Endodermal cell (in vitro differentiated cells): ENCODE data around the gene SERF2. TPM values are rescaled to one million over a fixed set of nuclear protein-coding genes. Genes with fewer than 3 reads are reported as not detected.
"Not testable (repeated sequence)": the region's sequence is repeated elsewhere in the genome, so short reads cannot be mapped to it uniquely, and the experiment has no call there.

ENCODE experiments used
- DNase-seq: peaks from one replicate; pipeline ENCODE4 v3.0.0-alpha.2; 2017
- H3K27ac ChIP-seq: 2 replicates; pipeline ENCODE4 v1.5.1; 2013; ENCODE audit warnings: mild to moderate bottlenecking, low read depth, low read length, moderate library complexity
- H3K27me3 ChIP-seq: 2 replicates; pipeline ENCODE4 v1.6.1; 2013; ENCODE audit warnings: mild to moderate bottlenecking, low read length, moderate library complexity; ENCODE audit not compliant: insufficient read depth, control insufficient read depth, poor library complexity, severe bottlenecking
- H3K36me3 ChIP-seq: 2 replicates; pipeline ENCODE4 v1.7.0; 2013; ENCODE audit warnings: mild to moderate bottlenecking, low read length, moderate library complexity; ENCODE audit not compliant: control insufficient read depth, insufficient read depth
- H3K4me1 ChIP-seq: one replicate; pipeline ENCODE4 v1.7.0; 2013; ENCODE audit warnings: low read length; ENCODE audit not compliant: control insufficient read depth, insufficient read depth
- H3K4me3 ChIP-seq: 2 replicates; pipeline ENCODE4 v1.5.1; 2013; ENCODE audit warnings: mild to moderate bottlenecking, low read length, moderate library complexity
- H3K9ac ChIP-seq: 2 replicates; pipeline ENCODE4 v1.6.1; 2013; ENCODE audit warnings: mild to moderate bottlenecking, low read length, moderate library complexity; ENCODE audit not compliant: poor library complexity, severe bottlenecking; ENCODE audit errors: extremely low read depth
- H3K9me3 ChIP-seq: 2 replicates; pipeline ENCODE4 v1.6.1; 2013; ENCODE audit warnings: mild to moderate bottlenecking, low read length, moderate library complexity; ENCODE audit not compliant: control insufficient read depth
- H3K27ac Mint-ChIP-seq: 2 replicates; pipeline ENCODE4 v1.8.0; 2020; ENCODE audit warnings: mixed read lengths
- H3K27me3 Mint-ChIP-seq: 2 replicates; pipeline ENCODE4 v1.8.0; 2021; ENCODE audit warnings: mild to moderate bottlenecking, mixed read lengths; ENCODE audit not compliant: insufficient read depth
- H3K36me3 Mint-ChIP-seq: 2 replicates; pipeline ENCODE4 v1.8.0; 2020; ENCODE audit warnings: low read depth, mixed read lengths
- H3K4me1 Mint-ChIP-seq: 2 replicates; pipeline ENCODE4 v1.8.0; 2020; ENCODE audit warnings: mixed read lengths
- H3K4me3 Mint-ChIP-seq: 2 replicates; pipeline ENCODE4 v1.8.0; 2020; ENCODE audit warnings: mild to moderate bottlenecking, moderate library complexity, mixed read lengths
- H3K9me3 Mint-ChIP-seq: 2 replicates; pipeline ENCODE4 v1.8.0; 2020; ENCODE audit warnings: mild to moderate bottlenecking, mixed read lengths
- CTCF ChIP-seq: fragments of 200-600 bp; sonication (generic); conservative IDR thresholded peaks from 2 replicates; pipeline ENCODE4 v1.5.0; 2021; ENCODE audit warnings: antibody characterized with exemption, mild to moderate bottlenecking
- WGBS, 2 experiments: methylation state at CpG; one replicate each; pipeline versions ENCODE4 v1.1.5 to v1.1.7; 2013; ENCODE audit warnings: missing lambda C conversion rate in 2 of 2, mixed read lengths in 1 of 2; ENCODE audit not compliant: insufficient coverage in 1 of 2, insufficient read length in 1 of 2; 5-methylcytosine and 5-hydroxymethylcytosine counted together
- long read RNA-seq, 4 experiments: library from polyadenylated mRNA in 2 of 4; library from RNA in 1 of 4; library from capped mRNA in 1 of 4; stranded (forward) in 3 of 4; unstranded in 1 of 4; transcript quantifications; one replicate each; pipeline ENCODE4 v2.0.0, GENCODE V29; 2020 to 2021; ENCODE audit warnings: inconsistent platforms in 1 of 4
- polyA plus RNA-seq, 2 experiments: library from polyadenylated mRNA; stranded (reverse); fragments of 50-300 nt; gene quantifications; one replicate each; pipeline ENCODE4 v1.2.3, GENCODE V29; 2013
- total RNA-seq, 2 donors: library from RNA; stranded (reverse); fragmentation: NEBNext Ultra II Directional in 1 of 2; extraction: Animal tissue kit (Norgen Biotek cat#: 25700) in 1 of 2; gene quantifications; 2 replicates in 1 of 2; 3 replicates in 1 of 2; pipeline ENCODE4 v1.2.1, GENCODE V29; 2021

SERF2 gene
- total RNA-seq, result 100 to 1,000 TPM; 613 to 648 TPM
- polyA plus RNA-seq (2013, experiment 1 of 2), result 582 TPM
- 519 TPM for polyA plus RNA-seq (2013, experiment 2 of 2)
- long read RNA-seq, experiment 1, transcript SERF2-201 (3 exons, 1,537 nt), result major isoform, 164 of 276 reads
- long read RNA-seq, experiment 1, transcript SERF2-207 (2 exons, 582 nt), result minor isoform, 93 of 276 reads
- long read RNA-seq, experiment 1, partial matches to known transcripts, result 4 of 276 reads
- long read RNA-seq, experiment 1, other reads (novel, unspliced or antisense), result 7 of 276 reads
- long read RNA-seq, experiment 2, transcript SERF2-216 (2 exons, 1,030 nt), result minor isoform, 10 of 383 reads
- long read RNA-seq, experiment 2, transcript SERF2-201 (3 exons, 1,537 nt), result major isoform, 355 of 383 reads
- long read RNA-seq, experiment 2, transcript SERF2-202 (3 exons, 506 nt), result minor isoform, 10 of 383 reads
- long read RNA-seq, experiment 2, partial matches to known transcripts, result 1 of 383 reads
- long read RNA-seq, experiment 2, other reads (novel, unspliced or antisense), result 3 of 383 reads
- long read RNA-seq, experiment 3, transcript SERF2-207 (2 exons, 582 nt), result minor isoform, 7 of 285 reads
- long read RNA-seq, experiment 3, transcript SERF2-201 (3 exons, 1,537 nt), result major isoform, 252 of 285 reads
- long read RNA-seq, experiment 3, transcript SERF2-216 (2 exons, 1,030 nt), result minor isoform, 13 of 285 reads
- long read RNA-seq, experiment 3, partial matches to known transcripts, result 4 of 285 reads
- long read RNA-seq, experiment 3, other reads (novel, unspliced or antisense), result 3 of 285 reads
- long read RNA-seq, experiment 4, transcript SERF2-207 (2 exons, 582 nt), result major isoform, 16 of 34 reads
- long read RNA-seq, experiment 4, transcript SERF2-216 (2 exons, 1,030 nt), result minor isoform, 10 of 34 reads
- long read RNA-seq, experiment 4, partial matches to known transcripts, result 1 of 34 reads
- long read RNA-seq, experiment 4, other reads (novel, unspliced or antisense), result 6 of 34 reads

- Mint-ChIP-seq H3K27me3 (no peaks in the 10 kb centered on the region), H3K4me3 (peak within 1 kb of the TSS; percentile 99), H3K4me1 (peaks cover 38% of the 10 kb centered on the region), H3K36me3 (peaks cover 37% of the 10 kb centered on the region), H3K9me3 (no peaks in the 10 kb centered on the region), H3K27ac (peak within 1 kb of the TSS; percentile 99)
- Histone ChIP-seq H3K4me1 (peaks cover 15% of the 10 kb centered on the region), H3K36me3 (peaks cover 40% of the 10 kb centered on the region), H3K4me3 (peak within 1 kb of the TSS; percentile 96), H3K9ac (peak within 1 kb of the TSS; percentile 98), H3K9me3 (no peaks in the 10 kb centered on the region), H3K27me3 (no peaks in the 10 kb centered on the region), H3K27ac (peak within 1 kb of the TSS; percentile 79)
- 0 to 1% methylated on average over 27 to 66 of the region's 66 CpGs for WGBS, 2 experiments
- TF ChIP-seq CTCF, result no peak
- DNase-seq, result peak; percentile 100
These were observed at the start of gene SERF2 for GRCh38 chr15:43791993-43792760. TSS of gene SERF2 (plus strand) at chr15:43792320. CDS start at chr15:43792377, 57 bp downstream.

GRCh38 chr15:43746245-43746902 lies 45.7 kb upstream of the SERF2 start, which contains the start of gene PDIA3:
TSS of gene PDIA3 (plus strand) at chr15:43746438. CDS start at chr15:43746540, 102 bp downstream.
- Mint-ChIP-seq H3K36me3 (peaks cover 21% of the 10 kb centered on the region), H3K4me3 (peak within 1 kb of the TSS; percentile 89), H3K27ac (peak within 1 kb of the TSS; percentile 98)
- not testable (repeated sequence) for H3K9me3 ChIP-seq, H3K27me3 ChIP-seq, H3K9me3 Mint-ChIP-seq, H3K4me1 Mint-ChIP-seq, H3K4me1 ChIP-seq, H3K27me3 Mint-ChIP-seq
- Histone ChIP-seq H3K27ac (peak within 1 kb of the TSS; percentile 91), H3K4me3 (peak within 1 kb of the TSS; percentile 99), H3K36me3 (peaks cover 16% of the 10 kb centered on the region), H3K9ac (peak within 1 kb of the TSS; percentile 90)
- peak; percentile 40 for TF ChIP-seq CTCF
- 0% methylated on average over 2 to 84 of the region's 84 CpGs for WGBS, 2 experiments
- DNase-seq, result peak; percentile 99

DNA sequence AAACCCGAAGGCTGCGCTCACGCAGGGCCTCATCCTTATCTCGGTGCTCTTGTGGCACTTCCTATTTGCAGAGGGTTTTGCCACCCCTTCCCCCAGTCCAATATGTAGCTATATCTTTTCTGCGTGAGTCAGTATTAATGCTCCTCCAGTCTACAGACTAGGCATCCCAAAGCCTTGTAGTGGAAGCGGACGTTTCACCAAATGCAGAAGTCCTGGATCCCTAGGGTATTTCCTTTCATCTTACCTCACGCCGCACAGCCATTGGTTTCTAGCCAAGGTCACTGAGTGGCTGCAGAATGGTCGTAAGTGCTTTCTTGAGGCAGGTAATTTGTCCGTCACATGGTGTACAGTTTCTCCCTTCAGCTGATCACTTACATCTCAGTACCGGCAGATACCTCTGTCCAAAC lies 45.2 kb upstream of the SERF2 start:
- H3K27ac ChIP-seq, result peak overlapping the region; percentile 91
- DNase-seq, H3K27me3 ChIP-seq, H3K4me1 ChIP-seq, H3K9me3 ChIP-seq, H3K27me3 Mint-ChIP-seq, H3K9me3 Mint-ChIP-seq: not testable (repeated sequence)
- H3K4me3 ChIP-seq, result peak overlapping the region; percentile 99
- peaks cover 17% of the 10 kb centered on the region for H3K36me3 Mint-ChIP-seq
- peaks cover 22% of the 10 kb centered on the region for H3K36me3 ChIP-seq
- H3K4me3 Mint-ChIP-seq, result peak overlapping the region; percentile 89
- peak overlapping the region; percentile 90 for H3K9ac ChIP-seq
- 0% methylated on average over 2 to 12 of the region's 12 CpGs for WGBS, 2 experiments
- H3K4me1 Mint-ChIP-seq, result peaks cover 14% of the 10 kb centered on the region
- peak overlapping the region; percentile 98 for H3K27ac Mint-ChIP-seq
